ENCODE results near the gene CELSR3. TPM values are rescaled to one million over a fixed set of nuclear protein-coding genes. Genes with fewer than 3 reads are reported as not detected.

Gene CELSR3
- polyA plus RNA-seq, 2 of the 4 experiments (the other 2 are of a cell fraction), result 2.2 to 4.8 TPM

DNA sequence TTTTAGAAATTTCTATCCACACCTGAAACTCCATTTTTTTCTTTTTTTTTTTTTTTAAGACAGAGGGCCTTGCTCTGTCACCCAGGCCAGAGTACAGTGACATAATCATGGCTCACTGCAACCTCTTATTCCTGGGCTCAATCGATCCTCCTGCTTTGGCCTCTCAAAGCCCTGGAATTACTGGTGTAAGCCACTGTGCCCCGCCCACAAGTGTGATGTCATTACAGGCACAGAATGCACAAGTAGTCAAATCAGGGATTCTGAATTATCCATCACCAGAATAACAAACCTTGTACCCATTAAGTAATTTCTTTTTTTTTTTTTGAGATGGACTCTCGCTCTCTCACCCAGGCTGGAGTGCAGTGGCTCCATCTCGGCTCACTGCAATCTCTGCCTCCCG is 55.2 kb downstream of the CELSR3 start (continued):
- TF ChIP-seq FOSL2 (IDR thresholded peaks at IDR 0.05), result no peak
- no peak for TF ChIP-seq FOSL2 (CRISPR knock-in tag; IDR thresholded peaks at IDR 0.05)
- no peak for TF ChIP-seq NR3C1 (IDR thresholded peaks at IDR 0.05)
- TF ChIP-seq, protein P1, sequence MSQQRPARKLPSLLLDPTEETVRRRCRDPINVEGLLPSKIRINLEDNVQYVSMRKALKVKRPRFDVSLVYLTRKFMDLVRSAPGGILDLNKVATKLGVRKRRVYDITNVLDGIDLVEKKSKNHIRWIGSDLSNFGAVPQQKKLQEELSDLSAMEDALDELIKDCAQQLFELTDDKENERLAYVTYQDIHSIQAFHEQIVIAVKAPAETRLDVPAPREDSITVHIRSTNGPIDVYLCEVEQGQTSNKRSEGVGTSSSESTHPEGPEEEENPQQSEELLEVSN (IDR thresholded peaks at IDR 0.05; ENCODE audit: borderline replicate concordance, low read depth), result no peak
- no peak for TF ChIP-seq FOXS1 (CRISPR knock-in tag; IDR thresholded peaks at IDR 0.05)

- DNase-seq (ENCODE audit: low read depth in 1 of 2, low spot score in 1 of 2), result no peak
- Histone ChIP-seq H3K4me3 (no peak overlapping the region), H3K27ac (no peak overlapping the region), H3K4me2 (no peak overlapping the region), H3K4me1 (peaks cover 35% of the 10 kb centered on the region), H3K9me3 (no peaks in the 10 kb centered on the region)
- CTCF ChIA-PET, result interaction anchor here (1.0 to 1.4 kb wide), 3 partner anchors 8 to 43 kb away, joined by 3 read pairs; partner anchors contain the start of genes SLC26A6 and UQCRC1
- no peak for FAIRE-seq
- ATAC-seq, result no peak
- WGBS (ENCODE audit: missing lambda C conversion rate), result 84% methylated on average over 2 of the region's 2 CpGs
- TF ChIP-seq RNF2 (IDR thresholded peaks at IDR 0.05; ENCODE audit: borderline replicate concordance, low read depth) (no peak), EHMT2 (IDR thresholded peaks at IDR 0.05; ENCODE audit: low read depth) (no peak), NR3C1 (IDR thresholded peaks at IDR 0.05) (no peak), HOXB5 (CRISPR knock-in tag; IDR thresholded peaks at IDR 0.05) (no peak), ATOH8 (CRISPR knock-in tag; IDR thresholded peaks at IDR 0.05; ENCODE audit: low read depth) (no peak), HEYL (CRISPR knock-in tag; IDR thresholded peaks at IDR 0.05) (no peak), FOXS1 (CRISPR knock-in tag; IDR thresholded peaks at IDR 0.05) (no peak), EHF (CRISPR knock-in tag; IDR thresholded peaks at IDR 0.05) (no peak)
- POLR2A ChIA-PET, result no interaction called here
Measured at GRCh38 chr3:48601622-48601994, 61.1 kb downstream of the CELSR3 start.

GRCh38 chr3:48600711-48601621 is 61.7 kb downstream of the CELSR3 start:
- no peak for FAIRE-seq
- DNase-seq (ENCODE audit: low read depth in 1 of 2, low spot score in 1 of 2), result no peak
- Histone ChIP-seq H3K27ac (no peak overlapping the region), H3K4me2 (no peak overlapping the region), H3K4me3 (no peak overlapping the region), H3K9me3 (no peaks in the 10 kb centered on the region), H3K4me1 (peaks cover 41% of the 10 kb centered on the region)
- ChIA-PET POLR2A (no interaction called here), CTCF (interaction anchor here (1.0 to 1.4 kb wide), 2 partner anchors 8 to 42 kb away, joined by 3 read pairs; partner anchors contain the start of gene UQCRC1)
- TF ChIP-seq RNF2 (IDR thresholded peaks at IDR 0.05; ENCODE audit: borderline replicate concordance, low read depth) (no peak), HOXB5 (CRISPR knock-in tag; IDR thresholded peaks at IDR 0.05) (no peak), ZFP36 (IDR thresholded peaks at IDR 0.05; ENCODE audit: borderline replicate concordance, partially characterized antibody) (no peak), CBX2 (IDR thresholded peaks at IDR 0.05; ENCODE audit: borderline replicate concordance, low read depth) (no peak), RAD21 (conservative IDR thresholded peaks at IDR 0.05 in 1 of 2, IDR thresholded peaks at IDR 0.05 in 1 of 2) (no peak), RARB (CRISPR knock-in tag; IDR thresholded peaks at IDR 0.05) (no peak)
- TF ChIP-seq, protein P2, sequence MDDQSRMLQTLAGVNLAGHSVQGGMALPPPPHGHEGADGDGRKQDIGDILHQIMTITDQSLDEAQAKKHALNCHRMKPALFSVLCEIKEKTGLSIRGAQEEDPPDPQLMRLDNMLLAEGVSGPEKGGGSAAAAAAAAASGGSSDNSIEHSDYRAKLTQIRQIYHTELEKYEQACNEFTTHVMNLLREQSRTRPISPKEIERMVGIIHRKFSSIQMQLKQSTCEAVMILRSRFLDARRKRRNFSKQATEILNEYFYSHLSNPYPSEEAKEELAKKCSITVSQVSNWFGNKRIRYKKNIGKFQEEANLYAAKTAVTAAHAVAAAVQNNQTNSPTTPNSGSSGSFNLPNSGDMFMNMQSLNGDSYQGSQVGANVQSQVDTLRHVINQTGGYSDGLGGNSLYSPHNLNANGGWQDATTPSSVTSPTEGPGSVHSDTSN (IDR thresholded peaks at IDR 0.05), result no peak
- TF ChIP-seq, protein P3, sequence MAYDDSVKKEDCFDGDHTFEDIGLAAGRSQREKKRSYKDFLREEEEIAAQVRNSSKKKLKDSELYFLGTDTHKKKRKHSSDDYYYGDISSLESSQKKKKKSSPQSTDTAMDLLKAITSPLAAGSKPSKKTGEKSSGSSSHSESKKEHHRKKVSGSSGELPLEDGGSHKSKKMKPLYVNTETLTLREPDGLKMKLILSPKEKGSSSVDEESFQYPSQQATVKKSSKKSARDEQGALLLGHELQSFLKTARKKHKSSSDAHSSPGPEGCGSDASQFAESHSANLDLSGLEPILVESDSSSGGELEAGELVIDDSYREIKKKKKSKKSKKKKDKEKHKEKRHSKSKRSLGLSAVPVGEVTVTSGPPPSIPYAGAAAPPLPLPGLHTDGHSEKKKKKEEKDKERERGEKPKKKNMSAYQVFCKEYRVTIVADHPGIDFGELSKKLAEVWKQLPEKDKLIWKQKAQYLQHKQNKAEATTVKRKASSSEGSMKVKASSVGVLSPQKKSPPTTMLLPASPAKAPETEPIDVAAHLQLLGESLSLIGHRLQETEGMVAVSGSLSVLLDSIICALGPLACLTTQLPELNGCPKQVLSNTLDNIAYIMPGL (CRISPR knock-in tag; IDR thresholded peaks at IDR 0.05; ENCODE audit: borderline replicate concordance), result no peak
- no peak for ATAC-seq
- WGBS (ENCODE audit: missing lambda C conversion rate), result 96% methylated on average over 9 of the region's 19 CpGs

Measured in A549 (cell line).